ENCODE measurements around the gene GNG14.
"Not testable (repeated sequence)": the region's sequence is repeated elsewhere in the genome, so short reads cannot be mapped to it uniquely, and the experiment has no call there.

GNG14 gene

DNA sequence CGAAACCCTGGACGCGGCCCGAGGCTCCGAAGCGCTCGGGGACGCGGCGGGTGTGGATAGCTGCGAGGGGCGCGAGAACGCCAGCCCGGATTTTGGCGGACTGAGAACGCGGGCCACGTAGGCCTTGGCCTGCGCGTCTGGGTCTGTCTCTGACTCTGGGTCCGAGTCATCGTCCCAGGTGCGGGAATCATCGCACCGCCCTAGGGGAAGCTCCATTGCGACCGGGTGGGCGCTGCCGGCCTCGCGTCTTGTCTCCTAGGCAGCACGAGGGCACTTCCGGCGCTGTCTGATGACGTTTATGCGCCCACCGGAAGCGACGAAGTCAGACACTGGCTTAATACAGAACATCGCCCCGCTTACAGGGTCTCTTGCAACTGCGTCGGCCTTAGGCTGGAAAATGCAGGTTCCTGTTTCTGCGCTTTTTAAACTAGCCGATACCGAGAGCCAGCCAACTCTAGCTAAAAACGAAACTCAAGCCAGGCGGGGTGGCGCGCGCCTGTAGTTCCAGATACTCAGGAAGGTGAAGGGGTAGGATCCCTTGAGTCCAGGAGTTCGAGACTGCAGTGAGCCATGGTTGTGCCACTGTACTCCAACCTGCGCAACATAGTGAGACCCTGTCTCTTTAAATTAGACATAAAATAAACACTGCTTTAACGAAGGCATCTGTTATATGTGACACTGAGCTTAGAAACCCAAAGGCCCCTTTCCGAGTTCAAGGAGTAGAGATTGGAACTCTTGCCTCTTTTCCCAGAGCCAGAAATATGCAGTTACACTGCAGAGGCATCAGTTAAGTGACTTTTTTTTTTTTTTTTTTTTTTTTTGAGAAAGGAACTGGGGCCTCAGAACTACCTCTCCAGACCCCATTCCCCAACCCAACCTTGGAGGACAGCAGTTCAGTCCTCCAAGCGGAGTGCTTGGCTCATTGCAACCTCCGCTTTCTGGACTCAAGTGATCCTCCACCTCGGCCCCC is 8.9 kb downstream of the GNG14 start, which contains the start of gene FBXW9:
Gene FBXW9 (minus strand): TSS at position 266 of the 970 bp plus-strand sequence. CDS start 50 bp downstream, at position 216.
- ChIA-PET POLR2A (interaction anchor here (0.8 to 1.8 kb wide), 2 partner anchors 11 to 83 kb away, joined by 3 to 17 read pairs; no protein-coding TSS in a partner anchor), CTCF (interaction anchor here (1.1 to 2.0 kb wide), 2 partner anchors 11 to 122 kb away, joined by 3 to 6 read pairs; no protein-coding TSS in a partner anchor)
- TF ChIP-seq, protein P1, sequence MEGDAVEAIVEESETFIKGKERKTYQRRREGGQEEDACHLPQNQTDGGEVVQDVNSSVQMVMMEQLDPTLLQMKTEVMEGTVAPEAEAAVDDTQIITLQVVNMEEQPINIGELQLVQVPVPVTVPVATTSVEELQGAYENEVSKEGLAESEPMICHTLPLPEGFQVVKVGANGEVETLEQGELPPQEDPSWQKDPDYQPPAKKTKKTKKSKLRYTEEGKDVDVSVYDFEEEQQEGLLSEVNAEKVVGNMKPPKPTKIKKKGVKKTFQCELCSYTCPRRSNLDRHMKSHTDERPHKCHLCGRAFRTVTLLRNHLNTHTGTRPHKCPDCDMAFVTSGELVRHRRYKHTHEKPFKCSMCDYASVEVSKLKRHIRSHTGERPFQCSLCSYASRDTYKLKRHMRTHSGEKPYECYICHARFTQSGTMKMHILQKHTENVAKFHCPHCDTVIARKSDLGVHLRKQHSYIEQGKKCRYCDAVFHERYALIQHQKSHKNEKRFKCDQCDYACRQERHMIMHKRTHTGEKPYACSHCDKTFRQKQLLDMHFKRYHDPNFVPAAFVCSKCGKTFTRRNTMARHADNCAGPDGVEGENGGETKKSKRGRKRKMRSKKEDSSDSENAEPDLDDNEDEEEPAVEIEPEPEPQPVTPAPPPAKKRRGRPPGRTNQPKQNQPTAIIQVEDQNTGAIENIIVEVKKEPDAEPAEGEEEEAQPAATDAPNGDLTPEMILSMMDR (IDR thresholded peaks at IDR 0.05; ENCODE audit: control extremely low read depth, extremely low read depth, low read depth, missing control alignments), result no peak
- peak; percentile 98 for DNase-seq (ENCODE audit: extremely low spot score)

DNA sequence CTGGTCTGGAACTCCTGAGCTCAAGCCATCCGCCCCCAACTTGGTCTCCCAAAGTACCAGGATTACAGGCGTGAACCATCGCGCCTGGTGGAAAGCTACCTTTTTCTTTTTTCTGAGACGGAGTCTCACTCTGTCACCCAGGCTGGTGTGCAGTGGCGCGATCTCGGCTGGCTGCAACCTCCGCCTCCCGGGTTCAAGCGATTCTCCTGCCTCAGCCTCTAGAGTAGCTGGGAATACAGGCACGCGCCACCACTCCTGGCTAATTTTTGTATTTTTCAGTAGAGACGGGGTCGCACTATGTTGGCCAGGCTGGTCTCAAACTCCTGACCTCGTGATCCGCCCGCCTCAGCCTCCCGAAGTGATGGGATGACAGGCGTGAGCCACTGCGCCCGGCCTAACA is 9.6 kb downstream of the GNG14 start:
- DNase-seq (ENCODE audit: extremely low spot score), result not testable (repeated sequence)
- ChIA-PET POLR2A (interaction anchor here (0.5 kb wide), 1 partner anchor 15 kb away, joined by 5 read pairs; no protein-coding TSS in a partner anchor), CTCF (interaction anchor here (1.0 kb wide), 1 partner anchor 26 kb away, joined by 3 read pairs; no protein-coding TSS in a partner anchor)

DNA sequence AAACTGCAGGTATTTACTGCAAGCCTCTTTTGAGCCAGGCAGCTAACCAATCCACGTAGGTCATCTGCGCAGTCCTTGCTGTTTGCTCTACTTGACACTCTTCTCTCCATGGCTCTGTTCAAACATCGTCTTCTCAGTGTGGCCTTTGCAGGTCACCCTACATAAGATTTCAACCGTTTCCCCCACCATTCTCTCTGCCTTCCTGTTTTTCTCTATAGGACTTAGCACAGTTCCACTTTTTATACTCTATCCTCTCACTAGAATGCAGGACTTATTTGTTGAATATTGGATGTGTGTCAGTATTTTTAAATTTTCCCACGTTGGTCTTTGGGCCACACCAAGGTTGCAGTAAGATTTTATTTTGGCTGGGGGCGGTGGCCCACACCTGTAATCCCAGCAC is 10.3 kb downstream of the GNG14 start:
- no peak for DNase-seq (ENCODE audit: extremely low spot score)
- TF ChIP-seq, protein P1 (IDR thresholded peaks at IDR 0.05; ENCODE audit: control extremely low read depth, extremely low read depth, low read depth, missing control alignments), result no peak
- POLR2A ChIA-PET, result no interaction called here
- CTCF ChIA-PET, result interaction anchor here (1.0 kb wide), 2 partner anchors 26 to 27 kb away, joined by 3 read pairs; no protein-coding TSS in a partner anchor

DNA sequence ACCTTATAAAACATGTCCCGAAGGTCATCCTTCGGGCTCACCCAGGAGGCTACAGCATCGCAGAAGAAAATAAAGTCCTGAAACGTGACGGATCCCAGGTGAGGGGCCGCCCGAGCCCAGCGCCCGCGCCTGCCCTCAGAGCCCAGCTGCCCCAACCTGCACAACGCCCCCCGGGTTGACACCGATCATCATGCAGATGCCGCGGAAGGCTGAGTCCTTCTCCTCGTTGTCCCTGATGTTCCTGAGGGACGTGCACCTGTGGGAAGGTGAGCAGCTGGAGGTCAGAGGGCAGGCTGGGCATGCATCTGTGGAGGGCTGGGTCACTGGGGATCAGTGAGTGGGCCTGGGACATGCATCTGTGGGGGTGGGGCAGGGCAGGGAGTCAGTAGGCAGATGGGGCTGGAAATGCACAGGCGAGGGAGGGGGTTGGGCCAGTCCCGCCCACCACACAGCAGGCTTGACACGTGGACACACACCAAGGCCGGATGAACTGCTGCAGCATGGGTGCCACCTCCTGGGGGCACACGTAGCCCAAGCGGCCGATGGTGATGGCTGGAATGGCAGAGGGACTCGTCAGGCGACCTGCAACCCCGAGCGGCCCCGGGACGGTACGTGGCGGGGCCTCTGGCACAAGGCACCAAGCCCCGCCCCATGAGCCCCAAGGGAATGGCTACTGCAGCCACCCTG is 13.9 kb downstream of the GNG14 start:
- POLR2A ChIA-PET, result no interaction called here
- TF ChIP-seq, protein P1 (IDR thresholded peaks at IDR 0.05; ENCODE audit: control extremely low read depth, extremely low read depth, low read depth, missing control alignments), result no peak
- DNase-seq (ENCODE audit: extremely low spot score), result no peak
- CTCF ChIA-PET, result no interaction called here

DNA sequence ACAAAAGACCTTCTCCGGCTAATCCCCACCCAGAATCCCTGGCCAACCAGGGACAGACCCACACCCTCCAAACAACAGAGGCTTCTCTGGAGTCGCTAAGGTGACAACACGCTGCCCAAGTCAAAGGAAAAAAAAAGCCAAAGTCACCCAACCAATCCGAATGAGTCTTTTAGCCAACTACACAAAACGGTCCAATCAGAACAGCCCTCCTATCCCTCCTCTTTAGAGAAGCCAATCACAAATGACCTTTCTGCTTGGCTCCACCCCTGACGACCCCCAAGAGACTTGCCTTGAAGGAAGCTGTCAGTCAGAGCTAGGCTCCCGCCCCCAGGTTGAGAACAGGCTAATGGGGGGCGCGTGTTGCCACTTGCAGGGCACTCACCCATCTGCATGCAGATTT is 15.2 kb downstream of the GNG14 start:
- ChIA-PET CTCF (interaction anchor here (0.7 to 1.1 kb wide), 5 partner anchors 11 to 145 kb away, joined by 3 to 4 read pairs (median 3); no protein-coding TSS in a partner anchor), POLR2A (no interaction called here)
- TF ChIP-seq, protein P1 (IDR thresholded peaks at IDR 0.05; ENCODE audit: control extremely low read depth, extremely low read depth, low read depth, missing control alignments), result no peak
- no peak for DNase-seq (ENCODE audit: extremely low spot score)

DNA sequence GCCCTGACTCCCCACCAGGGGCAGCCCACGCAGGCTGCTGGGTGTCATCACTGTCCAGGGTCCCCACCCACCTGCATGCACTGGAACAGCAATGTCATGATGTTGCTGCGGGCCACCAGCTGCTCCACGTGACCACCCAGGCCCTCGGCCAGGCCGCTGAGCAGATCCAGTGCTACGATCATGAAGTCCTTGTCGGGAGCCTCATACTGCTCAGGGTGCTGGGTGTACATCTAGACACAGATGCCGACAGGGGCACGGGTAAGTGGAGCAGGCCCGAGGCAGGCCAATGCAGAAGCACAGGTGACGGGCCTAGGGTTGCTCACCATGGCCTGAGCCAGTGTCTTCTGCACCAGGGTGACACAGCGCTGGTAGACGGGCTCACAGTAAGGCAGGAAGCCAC is 17.4 kb downstream of the GNG14 start:
- no peak for DNase-seq (ENCODE audit: extremely low spot score)
- ChIA-PET CTCF (no interaction called here), POLR2A (no interaction called here)
- TF ChIP-seq, protein P1 (IDR thresholded peaks at IDR 0.05; ENCODE audit: control extremely low read depth, extremely low read depth, low read depth, missing control alignments), result no peak
